Measurements from ENCODE around the gene TMPRSS13. TPM values are rescaled to one million over a fixed set of nuclear protein-coding genes. Genes with fewer than 3 reads are reported as not detected.
"Not testable (repeated sequence)": the region's sequence is repeated elsewhere in the genome, so short reads cannot be mapped to it uniquely, and the experiment has no call there.

The TMPRSS13 gene
- polyA plus RNA-seq, 1 donor from 2014 or later = not detected

GRCh38 chr11:117949062-117949461, 19.9 kb upstream of the TMPRSS13 start:
- TF ChIP-seq REST (IDR thresholded peaks at IDR 0.05; ENCODE audit: borderline replicate concordance) (no peak), TAF1 (IDR thresholded peaks at IDR 0.05; ENCODE audit: low read depth) (no peak), EZH2 (IDR thresholded peaks at IDR 0.05; ENCODE audit: borderline replicate concordance, insufficient read depth, low read length, poor library complexity, severe bottlenecking) (no peak), MXI1 (conservative IDR thresholded peaks at IDR 0.05; ENCODE audit: poor library complexity, severe bottlenecking) (no peak), RAD21 (conservative IDR thresholded peaks at IDR 0.05) (no peak), SMC3 (conservative IDR thresholded peaks at IDR 0.05; ENCODE audit: poor library complexity) (no peak), EP300 (conservative IDR thresholded peaks at IDR 0.05; ENCODE audit: poor library complexity, severe bottlenecking) (no peak), POLR2AphosphoS5 (IDR thresholded peaks at IDR 0.05) (no peak)
- TF ChIP-seq, protein P1, sequence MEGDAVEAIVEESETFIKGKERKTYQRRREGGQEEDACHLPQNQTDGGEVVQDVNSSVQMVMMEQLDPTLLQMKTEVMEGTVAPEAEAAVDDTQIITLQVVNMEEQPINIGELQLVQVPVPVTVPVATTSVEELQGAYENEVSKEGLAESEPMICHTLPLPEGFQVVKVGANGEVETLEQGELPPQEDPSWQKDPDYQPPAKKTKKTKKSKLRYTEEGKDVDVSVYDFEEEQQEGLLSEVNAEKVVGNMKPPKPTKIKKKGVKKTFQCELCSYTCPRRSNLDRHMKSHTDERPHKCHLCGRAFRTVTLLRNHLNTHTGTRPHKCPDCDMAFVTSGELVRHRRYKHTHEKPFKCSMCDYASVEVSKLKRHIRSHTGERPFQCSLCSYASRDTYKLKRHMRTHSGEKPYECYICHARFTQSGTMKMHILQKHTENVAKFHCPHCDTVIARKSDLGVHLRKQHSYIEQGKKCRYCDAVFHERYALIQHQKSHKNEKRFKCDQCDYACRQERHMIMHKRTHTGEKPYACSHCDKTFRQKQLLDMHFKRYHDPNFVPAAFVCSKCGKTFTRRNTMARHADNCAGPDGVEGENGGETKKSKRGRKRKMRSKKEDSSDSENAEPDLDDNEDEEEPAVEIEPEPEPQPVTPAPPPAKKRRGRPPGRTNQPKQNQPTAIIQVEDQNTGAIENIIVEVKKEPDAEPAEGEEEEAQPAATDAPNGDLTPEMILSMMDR (IDR thresholded peaks at IDR 0.05; ENCODE audit: poor library complexity, severe bottlenecking) = no peak
- H3K27ac ChIP-seq (ENCODE audit: low read length) = no peak overlapping the region
- H3K27me3 ChIP-seq (ENCODE audit: insufficient read depth, low read depth, low read length) = no peaks in the 10 kb centered on the region

GRCh38 chr11:117948466-117948865, 19.3 kb upstream of the TMPRSS13 start:
- H2AFZ ChIP-seq (ENCODE audit: low read depth, low read length); H3F3A ChIP-seq (ENCODE audit: insufficient read depth, low read length, poor library complexity, severe bottlenecking); H4K20me1 ChIP-seq (ENCODE audit: insufficient read depth); H3K36me3 ChIP-seq (ENCODE audit: insufficient read depth, low read length); H3K27me3 ChIP-seq (ENCODE audit: insufficient read depth, low read depth, low read length); H3K9me3 ChIP-seq (ENCODE audit: low read length); H3K9me2 ChIP-seq (ENCODE audit: insufficient read depth, low read length); H3K27ac ChIP-seq (ENCODE audit: low read length); H3K4me2 ChIP-seq (ENCODE audit: low read length); H3K9ac ChIP-seq (ENCODE audit: low read length); H3K4me3 ChIP-seq (ENCODE audit: low read length); H3K79me2 ChIP-seq (replicated peaks; ENCODE audit: insufficient read depth, low read length): not testable (repeated sequence)

More at GRCh38 chr11:117949062-117949461, 19.9 kb upstream of the TMPRSS13 start:
- no peaks in the 10 kb centered on the region for H3K9me3 ChIP-seq (ENCODE audit: low read length)
- H3K9me2 ChIP-seq (ENCODE audit: insufficient read depth, low read length) = no peaks in the 10 kb centered on the region
- H3K79me2 ChIP-seq (replicated peaks; ENCODE audit: insufficient read depth, low read length) = no peaks in the 10 kb centered on the region
- H3K9ac ChIP-seq (ENCODE audit: low read length) = no peak overlapping the region
- no peaks in the 10 kb centered on the region for H4K20me1 ChIP-seq (ENCODE audit: insufficient read depth)
- no peaks in the 10 kb centered on the region for H3K36me3 ChIP-seq (ENCODE audit: insufficient read depth, low read length)
- no peak overlapping the region for H2AFZ ChIP-seq (ENCODE audit: low read depth, low read length)
- H3F3A ChIP-seq (ENCODE audit: insufficient read depth, low read length, poor library complexity, severe bottlenecking) = no peaks in the 10 kb centered on the region
- no peak overlapping the region for H3K4me3 ChIP-seq (ENCODE audit: low read length)
- H3K4me2 ChIP-seq (ENCODE audit: low read length) = no peak overlapping the region

- H3K27ac ChIP-seq (ENCODE audit: low read length); H3K4me3 ChIP-seq (ENCODE audit: low read length); H3K9me3 ChIP-seq (ENCODE audit: low read length); H2AFZ ChIP-seq (ENCODE audit: low read depth, low read length); H3K79me2 ChIP-seq (replicated peaks; ENCODE audit: insufficient read depth, low read length); H3K36me3 ChIP-seq (ENCODE audit: insufficient read depth, low read length); H4K20me1 ChIP-seq (ENCODE audit: insufficient read depth); H3K9me2 ChIP-seq (ENCODE audit: insufficient read depth, low read length); H3K27me3 ChIP-seq (ENCODE audit: insufficient read depth, low read depth, low read length); H3F3A ChIP-seq (ENCODE audit: insufficient read depth, low read length, poor library complexity, severe bottlenecking); H3K9ac ChIP-seq (ENCODE audit: low read length); H3K4me2 ChIP-seq (ENCODE audit: low read length): not testable (repeated sequence)
Observed at GRCh38 chr11:117947751-117948150, 18.5 kb upstream of the TMPRSS13 start.

Measured in neural cell (in vitro differentiated cells).